Activated effector memory CD4-positive, alpha-beta T cell treated with Interleukin-2 at 50 U/mL for 16 hours (primary cell): Measurements from ENCODE around the gene ROBO3.

Source experiments
- DNase-seq: peaks from one replicate; pipeline ENCODE4 v3.0.0-alpha.2; 2020

The ROBO3 gene

DNA sequence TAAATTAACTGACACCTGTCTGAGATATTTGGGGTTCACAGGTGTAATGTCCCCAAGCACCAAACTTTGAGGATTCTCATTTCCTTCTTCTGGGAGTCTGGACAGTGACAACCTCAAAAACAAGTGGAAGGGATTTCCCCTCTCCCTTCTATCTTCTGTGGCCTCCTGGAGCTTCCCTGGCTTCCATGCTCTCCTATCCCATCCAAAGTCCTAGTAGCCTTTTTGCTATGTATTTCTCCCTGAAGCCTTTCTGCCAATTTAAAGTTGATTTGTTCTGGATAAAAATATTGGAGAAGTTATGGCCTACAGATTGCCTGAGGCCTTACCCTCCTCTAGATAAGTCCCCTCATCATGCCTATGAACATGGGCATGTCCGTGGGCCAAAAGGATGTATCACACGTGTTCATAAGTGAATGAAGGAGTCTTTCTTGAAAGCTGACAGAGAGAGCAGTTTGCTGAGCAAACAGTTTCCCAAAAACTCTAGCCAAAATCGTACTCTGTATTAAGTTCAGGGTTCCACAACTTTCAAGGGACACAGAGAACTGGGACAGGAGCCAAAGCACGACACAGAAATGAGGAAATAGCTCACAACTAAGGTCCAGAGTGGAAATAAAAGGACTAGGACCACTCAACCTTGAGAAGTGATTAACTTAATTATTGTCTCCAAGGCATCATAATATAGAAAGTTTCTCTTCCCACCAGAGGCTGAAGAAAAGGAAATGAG lies 63.9 kb downstream of the ROBO3 start:
- DNase-seq: no peak

DNA sequence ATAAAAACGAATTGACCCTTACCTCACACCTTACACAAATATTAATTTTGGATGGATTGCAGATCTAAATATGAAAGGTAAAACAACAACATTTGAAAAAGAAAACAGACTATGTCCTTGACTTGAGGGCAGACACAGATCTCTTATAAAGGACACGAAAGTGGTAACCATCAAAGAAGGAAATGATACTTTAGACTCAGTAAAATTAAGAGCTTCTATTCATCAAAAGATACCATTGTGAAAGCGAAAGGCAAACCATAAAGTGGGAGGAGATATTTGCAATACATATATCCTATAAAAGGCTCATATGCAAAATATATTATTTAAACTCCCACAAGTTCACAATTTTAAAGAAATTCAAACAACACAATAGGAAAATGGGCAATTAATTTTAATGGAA lies 65.6 kb downstream of the ROBO3 start:
- no peak for DNase-seq
